Cardiac muscle cell (in vitro differentiated cells and primary cell): Measurements from ENCODE around the gene SLC16A12. TPM values are rescaled to one million over a fixed set of nuclear protein-coding genes. Genes with fewer than 3 reads are reported as not detected.
"Not testable (repeated sequence)": the region's sequence is repeated elsewhere in the genome, so short reads cannot be mapped to it uniquely, and the experiment has no call there.

Source experiments
- DNase-seq, 2 donors: peaks; one replicate each; pipeline versions ENCODE4 v3.0.0 to v3.0.0-alpha.2; 2010 to 2017; ENCODE audit warnings: low read depth in 1 of 2, low spot score in 1 of 2
- H3K27ac ChIP-seq: fragments of 200-600 bp; sonication (generic); 2 replicates; pipeline ENCODE4 v1.5.1; 2016
- H3K27me3 ChIP-seq: fragments of 200-600 bp; sonication (generic); 2 replicates; pipeline ENCODE4 v1.6.0; 2016; ENCODE audit warnings: control low read depth
- H3K36me3 ChIP-seq: fragments of 200-600 bp; sonication (generic); 2 replicates; pipeline ENCODE4 v1.5.1; 2016; ENCODE audit warnings: control low read depth
- H3K4me1 ChIP-seq: fragments of 200-600 bp; sonication (generic); 2 replicates; pipeline ENCODE4 v1.8.1; 2017; ENCODE audit warnings: low read depth, mild to moderate bottlenecking, mixed run types
- H3K4me3 ChIP-seq: fragments of 200-600 bp; sonication (generic); 2 replicates; pipeline ENCODE4 v1.5.1; 2016; ENCODE audit warnings: mild to moderate bottlenecking
- H3K9me3 ChIP-seq: fragments of 200-600 bp; sonication (generic); 2 replicates; pipeline ENCODE4 v1.5.1; 2017; ENCODE audit warnings: low read depth, mild to moderate bottlenecking, control low read depth
- polyA plus RNA-seq: library from polyadenylated mRNA; unstranded; fragments of >200 nt; fragmentation: Nextera tagmentation; extraction: Ambion mirVana; gene quantifications from 2 replicates; pipeline ENCODE4 v1.2.1, GENCODE V29; 2016
- total RNA-seq: library from RNA; depleted of rRNA; stranded (reverse); fragments of >200 nt; gene quantifications from 2 replicates; pipeline ENCODE4 v1.2.3, GENCODE V29; 2016
- TF ChIP-seq, protein P1 (sequence below): IDR thresholded peaks from 2 replicates; pipeline ENCODE4 v1.5.1; 2012; ENCODE audit warnings: low read depth, mild to moderate bottlenecking, low read length

The SLC16A12 gene
- total and polyA plus RNA-seq, 2 experiments from 2014 or later = 7.6 to 8.1 TPM

DNA sequence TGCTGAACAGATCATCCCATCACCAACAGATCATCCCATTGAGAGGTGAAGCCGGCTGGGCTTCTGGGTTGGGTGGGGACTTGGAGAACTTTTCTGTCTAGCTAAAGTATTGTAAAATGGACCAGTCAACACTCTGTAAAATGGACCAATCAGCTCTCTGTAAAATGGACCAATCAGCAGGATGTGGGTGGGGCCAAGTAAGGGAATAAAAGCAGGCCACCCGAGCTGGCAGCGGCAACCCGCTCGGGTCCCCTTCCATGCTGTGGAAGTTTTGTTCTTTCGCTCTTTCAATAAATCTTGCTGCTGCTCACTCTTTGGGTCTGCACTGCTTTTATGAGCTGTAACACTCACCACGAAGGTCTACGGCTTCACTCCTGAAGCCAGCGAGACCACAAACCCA is 129.2 kb downstream of the SLC16A12 start:
- not testable (repeated sequence) for H3K4me3 ChIP-seq, H3K36me3 ChIP-seq, H3K27me3 ChIP-seq, H3K27ac ChIP-seq, DNase-seq, H3K9me3 ChIP-seq, H3K4me1 ChIP-seq

DNA sequence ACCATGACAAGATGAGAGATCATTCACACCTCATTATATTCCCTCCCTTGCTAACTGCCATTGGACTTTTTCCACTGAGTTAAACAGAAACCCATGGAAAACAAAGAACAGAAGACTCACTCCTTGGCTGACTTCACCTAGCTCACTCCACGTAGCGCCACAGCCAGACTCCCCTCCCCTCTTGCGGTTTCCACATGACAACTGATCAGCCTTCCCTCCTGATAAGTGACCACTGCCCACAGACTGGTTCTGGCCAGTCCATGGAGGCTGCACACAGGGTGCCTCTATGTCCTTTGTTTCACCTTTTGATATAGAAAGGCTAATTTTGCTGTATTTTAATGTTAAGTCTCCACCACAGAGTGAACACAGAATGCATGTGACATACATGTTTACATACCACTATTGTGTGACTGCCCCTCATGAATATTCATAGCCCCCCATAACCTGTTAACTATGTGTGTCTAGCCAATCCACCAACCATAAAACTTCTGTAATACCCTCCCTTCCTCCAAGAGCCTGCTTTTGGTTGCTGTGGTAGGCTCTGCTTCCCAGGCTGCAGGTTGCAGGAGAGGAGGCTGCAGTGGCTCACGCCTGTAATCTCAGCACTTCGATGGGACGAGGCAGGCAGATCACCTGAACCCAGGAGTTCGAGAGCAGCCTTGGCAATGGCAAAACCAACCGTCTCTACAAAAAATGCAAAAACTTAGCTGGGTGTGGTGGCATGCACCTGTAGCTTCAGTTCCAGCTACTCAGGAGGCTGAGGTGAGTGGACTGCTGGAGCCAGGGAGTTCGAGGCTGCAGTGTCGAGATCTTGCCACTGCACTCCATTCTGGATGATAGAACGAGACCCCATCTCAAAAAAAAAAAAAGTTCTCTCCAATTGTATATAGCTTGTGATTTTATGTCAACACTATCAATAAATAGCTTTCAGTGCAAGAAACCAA is 131.0 kb downstream of the SLC16A12 start:
- TF ChIP-seq, protein P1, sequence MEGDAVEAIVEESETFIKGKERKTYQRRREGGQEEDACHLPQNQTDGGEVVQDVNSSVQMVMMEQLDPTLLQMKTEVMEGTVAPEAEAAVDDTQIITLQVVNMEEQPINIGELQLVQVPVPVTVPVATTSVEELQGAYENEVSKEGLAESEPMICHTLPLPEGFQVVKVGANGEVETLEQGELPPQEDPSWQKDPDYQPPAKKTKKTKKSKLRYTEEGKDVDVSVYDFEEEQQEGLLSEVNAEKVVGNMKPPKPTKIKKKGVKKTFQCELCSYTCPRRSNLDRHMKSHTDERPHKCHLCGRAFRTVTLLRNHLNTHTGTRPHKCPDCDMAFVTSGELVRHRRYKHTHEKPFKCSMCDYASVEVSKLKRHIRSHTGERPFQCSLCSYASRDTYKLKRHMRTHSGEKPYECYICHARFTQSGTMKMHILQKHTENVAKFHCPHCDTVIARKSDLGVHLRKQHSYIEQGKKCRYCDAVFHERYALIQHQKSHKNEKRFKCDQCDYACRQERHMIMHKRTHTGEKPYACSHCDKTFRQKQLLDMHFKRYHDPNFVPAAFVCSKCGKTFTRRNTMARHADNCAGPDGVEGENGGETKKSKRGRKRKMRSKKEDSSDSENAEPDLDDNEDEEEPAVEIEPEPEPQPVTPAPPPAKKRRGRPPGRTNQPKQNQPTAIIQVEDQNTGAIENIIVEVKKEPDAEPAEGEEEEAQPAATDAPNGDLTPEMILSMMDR = no peak
- H3K27me3 ChIP-seq = no peaks in the 10 kb centered on the region
- peak in 1 of 2 donors; percentile 71 for DNase-seq
- H3K27ac ChIP-seq = no peak overlapping the region
- H3K36me3 ChIP-seq = no peaks in the 10 kb centered on the region
- H3K4me1 ChIP-seq = no peaks in the 10 kb centered on the region
- no peak overlapping the region for H3K4me3 ChIP-seq
- no peaks in the 10 kb centered on the region for H3K9me3 ChIP-seq

DNA sequence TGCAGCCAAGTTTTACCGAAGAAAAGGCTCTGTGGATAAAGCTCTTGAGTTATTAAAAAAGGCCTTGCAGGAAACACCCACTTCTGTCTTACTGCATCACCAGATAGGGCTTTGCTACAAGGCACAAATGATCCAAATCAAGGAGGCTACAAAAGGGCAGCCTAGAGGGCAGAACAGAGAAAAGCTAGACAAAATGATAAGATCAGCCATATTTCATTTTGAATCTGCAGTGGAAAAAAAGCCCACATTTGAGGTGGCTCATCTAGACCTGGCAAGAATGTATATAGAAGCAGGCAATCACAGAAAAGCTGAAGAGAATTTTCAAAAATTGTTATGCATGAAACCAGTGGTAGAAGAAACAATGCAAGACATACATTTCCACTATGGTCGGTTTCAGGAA is 132.4 kb downstream of the SLC16A12 start:
- H3K36me3 ChIP-seq = no peaks in the 10 kb centered on the region
- no peaks in the 10 kb centered on the region for H3K4me1 ChIP-seq
- H3K9me3 ChIP-seq = no peaks in the 10 kb centered on the region
- H3K27me3 ChIP-seq = no peaks in the 10 kb centered on the region
- H3K27ac ChIP-seq = no peak overlapping the region
- no peak for DNase-seq
- TF ChIP-seq, protein P1 = no peak
- no peak overlapping the region for H3K4me3 ChIP-seq

DNA sequence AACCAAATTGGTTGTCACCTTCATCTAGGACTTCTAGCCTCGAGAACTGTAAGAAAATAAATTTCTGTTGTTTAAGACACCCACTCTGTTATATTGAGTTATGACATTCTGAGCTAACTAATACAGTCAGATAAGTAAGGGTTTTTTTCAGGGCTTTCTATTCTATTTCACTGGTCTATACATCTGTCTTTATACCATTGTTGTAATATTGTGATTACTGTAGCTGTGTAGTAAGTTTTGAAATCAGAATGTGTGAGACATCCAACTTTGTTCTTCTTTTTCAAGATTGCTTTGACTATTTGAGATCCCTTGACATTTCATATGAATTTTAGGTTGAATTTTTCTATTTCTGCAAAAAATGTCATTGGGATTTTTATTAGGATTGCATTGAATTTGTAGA is 135.4 kb downstream of the SLC16A12 start:
- Histone ChIP-seq H3K9me3 (no peaks in the 10 kb centered on the region), H3K27ac (no peak overlapping the region), H3K4me1 (no peaks in the 10 kb centered on the region), H3K4me3 (no peak overlapping the region), H3K36me3 (no peaks in the 10 kb centered on the region), H3K27me3 (no peaks in the 10 kb centered on the region)
- TF ChIP-seq, protein P1 = no peak
- no peak for DNase-seq

DNA sequence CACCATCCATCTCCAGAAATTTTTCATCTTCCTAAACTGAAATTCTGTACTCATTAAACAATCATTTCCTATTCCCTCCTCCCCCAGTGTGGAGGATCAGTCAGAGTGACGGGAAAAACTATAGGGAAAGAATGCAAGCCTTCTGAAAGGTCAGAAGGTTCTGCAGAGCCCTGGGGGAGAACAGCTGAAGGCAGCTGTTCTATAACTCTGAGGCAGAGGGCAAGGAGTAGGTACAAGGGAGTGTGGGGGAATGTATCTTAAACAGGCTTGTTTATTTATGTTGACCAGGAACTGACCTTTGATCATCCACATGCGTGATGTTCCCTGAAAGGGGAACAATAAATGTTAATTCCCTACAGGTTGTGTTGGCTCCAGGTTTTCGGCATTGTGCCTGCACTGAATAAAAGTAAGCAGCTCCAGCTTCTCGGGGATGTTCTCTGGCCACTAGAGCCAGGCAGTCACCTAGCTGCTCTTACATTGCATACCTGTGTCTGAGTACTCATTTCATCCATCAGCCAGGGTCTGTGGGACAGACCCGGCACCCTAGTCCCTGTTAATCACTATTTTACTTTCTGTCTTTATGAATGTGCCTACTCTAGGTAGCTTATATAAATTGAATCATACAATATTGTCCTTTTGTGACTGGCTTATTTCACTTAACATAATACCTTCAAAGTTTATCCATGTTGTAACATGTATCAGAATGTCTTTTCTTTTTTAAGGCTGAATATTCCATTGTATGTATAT is 137.2 kb downstream of the SLC16A12 start:
- H3K4me3 ChIP-seq = no peak overlapping the region
- peak in 1 of 2 donors; percentile 64 for DNase-seq
- H3K9me3 ChIP-seq = no peaks in the 10 kb centered on the region
- H3K27ac ChIP-seq = no peak overlapping the region
- no peaks in the 10 kb centered on the region for H3K36me3 ChIP-seq
- H3K4me1 ChIP-seq = peaks cover 11% of the 10 kb centered on the region
- H3K27me3 ChIP-seq = no peaks in the 10 kb centered on the region
- TF ChIP-seq, protein P1 = no peak

DNA sequence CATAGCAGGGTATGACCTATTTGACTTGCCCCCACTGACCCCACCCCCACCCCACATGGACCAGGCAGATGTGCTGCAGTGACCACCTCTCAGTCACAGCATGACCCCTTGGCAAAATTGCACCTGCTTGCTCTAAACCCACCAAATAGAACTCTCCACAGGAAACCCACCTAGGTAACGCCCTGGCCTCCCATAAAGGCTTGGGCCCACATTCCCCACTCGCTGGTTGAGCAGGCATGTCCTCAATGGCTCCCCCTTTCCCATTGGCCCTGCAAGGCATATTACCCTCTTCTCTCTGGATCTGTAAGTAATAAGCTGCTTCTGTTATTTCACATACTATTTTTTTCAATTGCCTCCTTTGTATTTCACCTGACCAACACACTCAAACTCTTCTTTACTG is 140.3 kb downstream of the SLC16A12 start:
- DNase-seq = no peak
- Histone ChIP-seq H3K4me3 (no peak overlapping the region), H3K27ac (no peak overlapping the region), H3K36me3 (no peaks in the 10 kb centered on the region), H3K9me3 (no peaks in the 10 kb centered on the region), H3K4me1 (peaks cover 24% of the 10 kb centered on the region), H3K27me3 (no peaks in the 10 kb centered on the region)
- TF ChIP-seq, protein P1 = no peak
